Peyer's patch (tissue), 4 donors: ENCODE measurements around the gene BCL3. TPM values are rescaled to one million over a fixed set of nuclear protein-coding genes. Genes with fewer than 3 reads are reported as not detected.

Experiments used
- DNase-seq, 3 donors: peaks; one replicate each; pipeline ENCODE4 v3.0.0-alpha.2; 2017 to 2019
- H3K27ac ChIP-seq, 4 donors: fragments of 200-600 bp; sonication (generic); one replicate each; pipeline ENCODE4 v1.5.1; 2016 to 2019
- H3K27me3 ChIP-seq, 2 donors: fragments of 200-600 bp; sonication (generic); one replicate each; pipeline ENCODE4 v1.5.1; 2019
- H3K36me3 ChIP-seq, 3 donors: fragments of 200-600 bp; sonication (generic); one replicate each; pipeline ENCODE4 v1.5.1; 2016 to 2019
- H3K4me1 ChIP-seq, 4 donors: fragments of 200-600 bp; sonication (generic); one replicate each; pipeline ENCODE4 v1.5.1; 2016 to 2019
- H3K4me3 ChIP-seq, 4 donors: fragments of 200-600 bp; sonication (generic); 1 replicate in 3 of 4; 2 replicates in 1 of 4; pipeline ENCODE4 v1.5.1; 2016 to 2019; ENCODE audit warnings: mild to moderate bottlenecking in 1 of 4
- H3K9me3 ChIP-seq, 4 donors: fragments of 200-600 bp; sonication (generic); one replicate each; pipeline ENCODE4 v1.5.1; 2016 to 2019; ENCODE audit warnings: mild to moderate bottlenecking in 1 of 4
- CTCF ChIP-seq, 6 experiments: fragments of 450-650 bp in 4 of 6; fragments of 200-600 bp in 2 of 6; sonication (generic) in 1 of 6; IDR thresholded peaks; one replicate each; pipeline ENCODE4 v1.5.1; 2017 to 2019; ENCODE audit warnings: antibody characterized with exemption in 6 of 6, mild to moderate bottlenecking in 3 of 6, moderate library complexity in 1 of 6
- POLR2A ChIP-seq, 2 donors: fragments of 450-650 bp; IDR thresholded peaks; one replicate each; pipeline ENCODE4 v1.5.1; 2017; ENCODE audit warnings: antibody characterized with exemption in 2 of 2, mild to moderate bottlenecking in 2 of 2, moderate library complexity in 2 of 2
- total RNA-seq, 4 donors: library from RNA; depleted of rRNA; stranded (reverse); fragments of >200 nt; gene quantifications; one replicate each; pipeline ENCODE4 v1.1.0, GENCODE V29; 2016

Gene BCL3
- total RNA-seq, 4 donors from 2014 or later = 45.4 to 136 (median 119) TPM

- no peak for DNase-seq
- TF ChIP-seq CTCF (IDR thresholded peaks at IDR 0.05) = no peak
- no peak for TF ChIP-seq POLR2A (IDR thresholded peaks at IDR 0.05)
- H3K4me1 ChIP-seq = peaks cover 0 to 44% (median 12%) of the 10 kb centered on the region in 4 donors
- no peak overlapping the region for H3K4me3 ChIP-seq
- peak overlapping the region in 3 of 4 donors; percentile 10 to 95 (median 30) for H3K27ac ChIP-seq
- peaks cover 0 to 60% (median 0%) of the 10 kb centered on the region in 3 donors for H3K36me3 ChIP-seq
- no peaks in the 10 kb centered on the region for H3K27me3 ChIP-seq
- H3K9me3 ChIP-seq = no peaks in the 10 kb centered on the region
These were observed 10.7 kb downstream of the BCL3 start for GRCh38 chr19:44759083-44759804.

GRCh38 chr19:44762038-44762437 is 13.5 kb downstream of the BCL3 start:
- Histone ChIP-seq H3K27ac (no peak overlapping the region), H3K27me3 (no peaks in the 10 kb centered on the region), H3K4me3 (no peak overlapping the region), H3K9me3 (no peaks in the 10 kb centered on the region), H3K4me1 (peaks cover 0 to 29% (median 0%) of the 10 kb centered on the region in 4 donors), H3K36me3 (peaks cover 0 to 42% (median 0%) of the 10 kb centered on the region in 3 donors)
- TF ChIP-seq POLR2A (IDR thresholded peaks at IDR 0.05) (no peak), CTCF (IDR thresholded peaks at IDR 0.05) (no peak)
- DNase-seq = no peak

GRCh38 chr19:44765033-44765948 is 16.8 kb downstream of the BCL3 start:
- no peaks in the 10 kb centered on the region for H3K27me3 ChIP-seq
- DNase-seq = peak in 2 of 3 donors; percentile 89 to 92
- H3K4me1 ChIP-seq = peaks cover 0 to 13% (median 0%) of the 10 kb centered on the region in 4 donors
- no peak overlapping the region for H3K4me3 ChIP-seq
- H3K27ac ChIP-seq = peak overlapping the region in 3 of 4 donors; percentile 70 to 88 (median 88)
- H3K36me3 ChIP-seq = peaks cover 0 to 10% (median 0%) of the 10 kb centered on the region in 3 donors
- TF ChIP-seq POLR2A (IDR thresholded peaks at IDR 0.05) = peak in 1 of 2 donors; percentile 54
- peak in 1 of 6 experiments; percentile 6 for TF ChIP-seq CTCF (IDR thresholded peaks at IDR 0.05)
- H3K9me3 ChIP-seq = no peaks in the 10 kb centered on the region

- Histone ChIP-seq H3K9me3 (no peaks in the 10 kb centered on the region), H3K27ac (peak overlapping the region in 3 of 4 donors; percentile 70 to 88 (median 88)), H3K4me3 (no peak overlapping the region), H3K4me1 (peaks cover 0 to 15% (median 0%) of the 10 kb centered on the region in 4 donors), H3K27me3 (no peaks in the 10 kb centered on the region), H3K36me3 (peaks cover 0 to 3% (median 0%) of the 10 kb centered on the region in 3 donors)
- no peak for TF ChIP-seq CTCF (IDR thresholded peaks at IDR 0.05)
- no peak for TF ChIP-seq POLR2A (IDR thresholded peaks at IDR 0.05)
- no peak for DNase-seq
These were observed 17.4 kb downstream of the BCL3 start for GRCh38 chr19:44765949-44766335.

- Histone ChIP-seq H3K4me1 (peaks cover 0 to 16% (median 0%) of the 10 kb centered on the region in 4 donors), H3K9me3 (no peaks in the 10 kb centered on the region), H3K27me3 (no peaks in the 10 kb centered on the region), H3K4me3 (no peak overlapping the region), H3K27ac (no peak overlapping the region), H3K36me3 (no peaks in the 10 kb centered on the region)
- no peak for DNase-seq
- TF ChIP-seq POLR2A (IDR thresholded peaks at IDR 0.05) (no peak), CTCF (IDR thresholded peaks at IDR 0.05) (no peak)
These were observed 19.0 kb downstream of the BCL3 start for GRCh38 chr19:44767295-44768180.
